Naive thymus-derived CD4-positive, alpha-beta T cell (primary cell): ENCODE data around the gene LOXHD1. TPM values are rescaled to one million over a fixed set of nuclear protein-coding genes. Genes with fewer than 3 reads are reported as not detected.

ENCODE experiments used
- ATAC-seq: fragments of 150-1000 bp; cut with Tn5 transposase; 2 replicates; pipeline ENCODE4 v1.10.0; 2021; ENCODE audit warnings: mild to moderate bottlenecking, moderate library complexity
- CTCF ChIA-PET: fragments of 350-600 bp; sonication (Branson Sonifier 250); formaldehyde crosslinking; loops from one replicate; lab custom pipeline; 2021; ENCODE audit warnings: antibody characterized with exemption; lab: Charles Lee
- POLR2A ChIA-PET: fragments of 350-600 bp; sonication (Branson Sonifier 250); formaldehyde crosslinking; loops from one replicate; lab custom pipeline; 2021; ENCODE audit warnings: antibody characterized with exemption, inconsistent platforms; lab: Charles Lee
- DNase-seq, 9 donors: peaks; one replicate each; pipeline versions ENCODE4 v3.0.0 to v3.0.0-alpha.2; 2020 to 2022; ENCODE audit warnings: mixed read lengths in 1 of 9
- H3K27ac ChIP-seq: one replicate; pipeline ENCODE4 v1.7.0; 2013; ENCODE audit warnings: mild to moderate bottlenecking, low read depth, low read length, moderate library complexity
- H3K27me3 ChIP-seq, 2 donors: one replicate each; pipeline ENCODE4 v1.7.0; 2013; ENCODE audit warnings: low read length in 2 of 2, mild to moderate bottlenecking in 2 of 2, moderate library complexity in 2 of 2; ENCODE audit not compliant: control insufficient read depth in 2 of 2, insufficient read depth in 2 of 2
- H3K36me3 ChIP-seq, 3 experiments: 1 replicate in 2 of 3; 2 replicates in 1 of 3; pipeline ENCODE4 v1.7.0; 2013; ENCODE audit warnings: low read length in 3 of 3, mild to moderate bottlenecking in 3 of 3, moderate library complexity in 1 of 3; ENCODE audit not compliant: insufficient read depth in 3 of 3, control insufficient read depth in 2 of 3
- H3K4me1 ChIP-seq, 2 donors: one replicate each; pipeline ENCODE4 v1.7.0; 2013; ENCODE audit warnings: low read length in 2 of 2, mild to moderate bottlenecking in 2 of 2, moderate library complexity in 1 of 2; ENCODE audit not compliant: control insufficient read depth in 2 of 2, insufficient read depth in 2 of 2
- H3K4me3 ChIP-seq: 2 replicates; pipeline ENCODE4 v1.7.0; 2013; ENCODE audit warnings: mild to moderate bottlenecking, low read length
- H3K9me3 ChIP-seq, 3 experiments: 1 replicate in 2 of 3; 2 replicates in 1 of 3; pipeline ENCODE4 v1.7.0; 2013; ENCODE audit warnings: low read length in 3 of 3; ENCODE audit not compliant: control insufficient read depth in 2 of 3
- H3K27ac Mint-ChIP-seq, 9 donors: one replicate each; pipeline ENCODE4 v1.8.0; 2020 to 2022; ENCODE audit warnings: mixed read lengths in 9 of 9, mild to moderate bottlenecking in 8 of 9, moderate library complexity in 5 of 9, inconsistent platforms in 2 of 9
- H3K27me3 Mint-ChIP-seq, 5 donors: one replicate each; pipeline ENCODE4 v1.8.0; 2021 to 2022; ENCODE audit warnings: mixed read lengths in 5 of 5, mild to moderate bottlenecking in 1 of 5
- H3K36me3 Mint-ChIP-seq, 5 donors: one replicate each; pipeline ENCODE4 v1.8.0; 2020 to 2022; ENCODE audit warnings: mixed read lengths in 5 of 5, mild to moderate bottlenecking in 3 of 5, inconsistent platforms in 1 of 5
- H3K4me1 Mint-ChIP-seq, 7 donors: one replicate each; pipeline ENCODE4 v1.8.0; 2020 to 2022; ENCODE audit warnings: mixed read lengths in 7 of 7, mild to moderate bottlenecking in 3 of 7, inconsistent platforms in 1 of 7
- H3K4me3 Mint-ChIP-seq, 10 donors: one replicate each; pipeline ENCODE4 v1.8.0; 2020 to 2022; ENCODE audit warnings: mild to moderate bottlenecking in 10 of 10, mixed read lengths in 10 of 10, moderate library complexity in 6 of 10, inconsistent platforms in 2 of 10
- H3K9me3 Mint-ChIP-seq, 11 donors: one replicate each; pipeline ENCODE4 v1.8.0; 2020 to 2022; ENCODE audit warnings: mixed read lengths in 11 of 11, mild to moderate bottlenecking in 4 of 11, inconsistent platforms in 1 of 11, moderate library complexity in 1 of 11
- intact Hi-C, 2 donors: fragments of 100-400 bp; cut with micrococcal nuclease; formaldehyde crosslinking; loops; one replicate each; pipeline ENCODE4 v1.15.1; 2023
- polyA plus RNA-seq, 2 donors: library from polyadenylated mRNA; unstranded; fragments of 300-500 nt; fragmentation: Illumina TruSeq; gene quantifications; one replicate each; pipeline ENCODE4 v1.2.3, GENCODE V29; 2021
- total RNA-seq, 6 experiments: library from RNA in 5 of 6; stranded (reverse) in 5 of 6; gene quantifications; 1 replicate in 5 of 6; 2 replicates in 1 of 6; pipeline ENCODE4 v1.2.3 and lab custom pipeline; 2021 to 2026

Gene LOXHD1
- total and polyA plus RNA-seq, 7 experiments from 2014 or later, result 0.08 to 1.2 (median 0.23) TPM; not detected in 3

- Histone ChIP-seq H3K4me3 (no peak overlapping the region), H3K36me3 (no peaks in the 10 kb centered on the region), H3K27ac (no peak overlapping the region), H3K4me1 (no peaks in the 10 kb centered on the region), H3K27me3 (no peaks in the 10 kb centered on the region), H3K9me3 (no peaks in the 10 kb centered on the region)
- DNase-seq, result no peak
- Mint-ChIP-seq H3K36me3 (peaks cover 0 to 3% (median 0%) of the 10 kb centered on the region in 5 donors), H3K27ac (no peak overlapping the region), H3K9me3 (no peaks in the 10 kb centered on the region), H3K4me1 (no peaks in the 10 kb centered on the region), H3K4me3 (no peak overlapping the region), H3K27me3 (peaks cover 0 to 10% (median 0%) of the 10 kb centered on the region in 5 donors)
- intact Hi-C loops, result no loop called here
- ChIA-PET POLR2A (no interaction called here), CTCF (interaction anchor here (0.9 to 4.4 kb wide), 6 partner anchors 19 to 512 kb away, joined by 3 to 35 read pairs (median 4); a partner anchor contains a TSS)
- ATAC-seq, result no peak
Measured at GRCh38 chr18:46660957-46661749, 4.1 kb upstream of the LOXHD1 start.

GRCh38 chr18:46659484-46659883 is 2.5 kb upstream of the LOXHD1 start:
- no peak overlapping the region for H3K4me3 Mint-ChIP-seq
- intact Hi-C loops, result loop anchor here (2.0 to 10.0 kb wide), 2 partner anchors 447 to 995 kb away; no protein-coding TSS in a partner anchor
- H3K9me3 ChIP-seq, result no peaks in the 10 kb centered on the region
- H3K27ac Mint-ChIP-seq, result no peak overlapping the region
- no peak for DNase-seq
- peaks cover 0 to 6% (median 0%) of the 10 kb centered on the region in 5 donors for H3K27me3 Mint-ChIP-seq
- no peak overlapping the region for H3K4me3 ChIP-seq
- H3K36me3 Mint-ChIP-seq, result peaks cover 0 to 3% (median 0%) of the 10 kb centered on the region in 5 donors
- H3K36me3 ChIP-seq, result no peaks in the 10 kb centered on the region
- H3K4me1 Mint-ChIP-seq, result no peaks in the 10 kb centered on the region
- POLR2A ChIA-PET, result no interaction called here
- H3K27ac ChIP-seq, result no peak overlapping the region
- no peaks in the 10 kb centered on the region for H3K4me1 ChIP-seq
- ATAC-seq, result no peak
- H3K27me3 ChIP-seq, result no peaks in the 10 kb centered on the region
- H3K9me3 Mint-ChIP-seq, result no peaks in the 10 kb centered on the region
- CTCF ChIA-PET, result interaction anchor here (1.6 to 4.4 kb wide), 4 partner anchors 153 to 513 kb away, joined by 5 to 41 read pairs (median 37); no protein-coding TSS in a partner anchor

GRCh38 chr18:46656326-46657114 is 500 bp downstream of the LOXHD1 start:
- Mint-ChIP-seq H3K4me1 (no peaks in the 10 kb centered on the region), H3K27ac (peak overlapping the region in 1 of 9 donors; percentile 6), H3K9me3 (no peaks in the 10 kb centered on the region), H3K27me3 (peaks cover 0 to 9% (median 0%) of the 10 kb centered on the region in 5 donors), H3K4me3 (no peak overlapping the region), H3K36me3 (no peaks in the 10 kb centered on the region)
- no peak for ATAC-seq
- Histone ChIP-seq H3K9me3 (no peaks in the 10 kb centered on the region), H3K27ac (no peak overlapping the region), H3K4me1 (no peaks in the 10 kb centered on the region), H3K27me3 (no peaks in the 10 kb centered on the region), H3K36me3 (no peaks in the 10 kb centered on the region), H3K4me3 (no peak overlapping the region)
- CTCF ChIA-PET, result interaction anchor here (0.6 to 4.4 kb wide), 8 partner anchors 19 to 1102 kb away, joined by 3 to 41 read pairs (median 3); a partner anchor contains a TSS
- POLR2A ChIA-PET, result no interaction called here
- intact Hi-C loops, result loop anchor here in 1 of 2 donors (10.0 kb wide), 1 partner anchor 992 kb away; no protein-coding TSS in a partner anchor
- DNase-seq, result no peak

GRCh38 chr18:46652372-46652771 is 4.6 kb downstream of the LOXHD1 start:
- POLR2A ChIA-PET, result no interaction called here
- peaks cover 0 to 13% (median 0%) of the 10 kb centered on the region in 5 donors for H3K27me3 Mint-ChIP-seq
- no peaks in the 10 kb centered on the region for H3K9me3 Mint-ChIP-seq
- ATAC-seq (no peak), DNase-seq (no peak)
- no peaks in the 10 kb centered on the region for H3K27me3 ChIP-seq
- no peaks in the 10 kb centered on the region for H3K36me3 ChIP-seq
- H3K9me3 ChIP-seq, result no peaks in the 10 kb centered on the region
- H3K36me3 Mint-ChIP-seq, result no peaks in the 10 kb centered on the region
- H3K4me1 Mint-ChIP-seq, result no peaks in the 10 kb centered on the region
- intact Hi-C loops, result loop anchor here in 1 of 2 donors (10.0 kb wide), 1 partner anchor 988 kb away; no protein-coding TSS in a partner anchor
- no peak overlapping the region for H3K27ac Mint-ChIP-seq
- no peak overlapping the region for H3K27ac ChIP-seq
- no peak overlapping the region for H3K4me3 ChIP-seq
- no peak overlapping the region for H3K4me3 Mint-ChIP-seq
- CTCF ChIA-PET, result no interaction called here
- H3K4me1 ChIP-seq, result no peaks in the 10 kb centered on the region

- no peaks in the 10 kb centered on the region for H3K36me3 Mint-ChIP-seq
- no peaks in the 10 kb centered on the region for H3K36me3 ChIP-seq
- H3K27me3 Mint-ChIP-seq, result peaks cover 0 to 13% (median 0%) of the 10 kb centered on the region in 5 donors
- H3K4me3 ChIP-seq, result no peak overlapping the region
- H3K27me3 ChIP-seq, result no peaks in the 10 kb centered on the region
- intact Hi-C loops, result loop anchor here in 1 of 2 donors (10.0 kb wide), 1 partner anchor 986 kb away; no protein-coding TSS in a partner anchor
- no peaks in the 10 kb centered on the region for H3K9me3 ChIP-seq
- H3K9me3 Mint-ChIP-seq, result peaks cover 0 to 1% (median 0%) of the 10 kb centered on the region in 11 donors
- H3K4me1 ChIP-seq, result no peaks in the 10 kb centered on the region
- no peak overlapping the region for H3K4me3 Mint-ChIP-seq
- H3K4me1 Mint-ChIP-seq, result no peaks in the 10 kb centered on the region
- ATAC-seq (no peak), DNase-seq (no peak)
- ChIA-PET POLR2A (no interaction called here), CTCF (no interaction called here)
- no peak overlapping the region for H3K27ac ChIP-seq
- H3K27ac Mint-ChIP-seq, result no peak overlapping the region
Measured at GRCh38 chr18:46650681-46651080, 6.3 kb downstream of the LOXHD1 start.

- Histone ChIP-seq H3K9me3 (no peaks in the 10 kb centered on the region), H3K4me1 (no peaks in the 10 kb centered on the region), H3K36me3 (no peaks in the 10 kb centered on the region), H3K4me3 (no peak overlapping the region), H3K27ac (no peak overlapping the region), H3K27me3 (no peaks in the 10 kb centered on the region)
- peaks cover 0 to 1% (median 0%) of the 10 kb centered on the region in 11 donors for H3K9me3 Mint-ChIP-seq
- no peak for ATAC-seq
- H3K27ac Mint-ChIP-seq, result no peak overlapping the region
- intact Hi-C loops, result no loop called here
- ChIA-PET CTCF (interaction anchor here (1.0 kb wide), 1 partner anchor 9 kb away, joined by 3 read pairs; no protein-coding TSS in a partner anchor), POLR2A (no interaction called here)
- peaks cover 0 to 13% (median 0%) of the 10 kb centered on the region in 5 donors for H3K27me3 Mint-ChIP-seq
- H3K4me1 Mint-ChIP-seq, result no peaks in the 10 kb centered on the region
- H3K36me3 Mint-ChIP-seq, result no peaks in the 10 kb centered on the region
- no peak for DNase-seq
- no peak overlapping the region for H3K4me3 Mint-ChIP-seq
Measured at GRCh38 chr18:46649071-46649862, 7.8 kb downstream of the LOXHD1 start.
